Fibroblast of lung (primary cell): ENCODE data around the gene GSPT1. TPM values are rescaled to one million over a fixed set of nuclear protein-coding genes. Genes with fewer than 3 reads are reported as not detected.

ENCODE experiments used
- DNase-seq, 2 donors: peaks; one replicate each; pipeline versions ENCODE4 v3.0.0 to v3.0.0-alpha.2; 2010; ENCODE audit warnings: low read depth in 2 of 2
- H2AFZ ChIP-seq: 2 replicates; pipeline ENCODE4 v1.5.1; 2012; ENCODE audit warnings: low read length, control low read depth, inconsistent platforms
- H3K27ac ChIP-seq: 2 replicates; pipeline ENCODE4 v1.5.1; 2011; ENCODE audit warnings: low read length, control low read depth; ENCODE audit not compliant: insufficient read depth
- H3K27me3 ChIP-seq: 2 replicates; pipeline ENCODE4 v1.5.1; 2011; ENCODE audit warnings: mild to moderate bottlenecking, low read length; ENCODE audit not compliant: control insufficient read depth, insufficient read depth
- H3K36me3 ChIP-seq: 2 replicates; pipeline ENCODE4 v1.5.1; 2011; ENCODE audit warnings: low read length; ENCODE audit not compliant: control insufficient read depth, insufficient read depth
- H3K4me1 ChIP-seq: 2 replicates; pipeline ENCODE4 v1.5.1; 2011; ENCODE audit warnings: low read length; ENCODE audit not compliant: control insufficient read depth, insufficient read depth; ENCODE audit errors: extremely low read depth
- H3K4me2 ChIP-seq: 2 replicates; pipeline ENCODE4 v1.5.1; 2011; ENCODE audit warnings: low read length, control low read depth; ENCODE audit not compliant: insufficient read depth; ENCODE audit errors: extremely low read depth
- H3K4me3 ChIP-seq, 4 experiments: fragments of 200-600 bp in 1 of 4; sonication (generic) in 1 of 4; replicated peaks in 1 of 4; 2 replicates each; pipeline ENCODE4 v1.5.1; 2011 to 2016; ENCODE audit warnings: low read length in 4 of 4, low read depth in 3 of 4, mild to moderate bottlenecking in 3 of 4, control low read depth in 2 of 4, inconsistent platforms in 1 of 4, mixed read lengths in 1 of 4; ENCODE audit not compliant: insufficient read depth in 1 of 4; ENCODE audit errors: control extremely low read depth in 1 of 4
- H3K79me2 ChIP-seq: 2 replicates; pipeline ENCODE4 v1.5.1; 2012; ENCODE audit warnings: mild to moderate bottlenecking, low read length, inconsistent platforms; ENCODE audit not compliant: control insufficient read depth, insufficient read depth
- H3K9ac ChIP-seq: 2 replicates; pipeline ENCODE4 v1.5.1; 2011; ENCODE audit warnings: mild to moderate bottlenecking, low read length, control low read depth; ENCODE audit not compliant: insufficient read depth
- H3K9me3 ChIP-seq: 2 replicates; pipeline ENCODE4 v1.5.1; 2012; ENCODE audit warnings: low read depth, low read length; ENCODE audit not compliant: control insufficient read depth, insufficient read depth
- H4K20me1 ChIP-seq: 2 replicates; pipeline ENCODE4 v1.5.1; 2011; ENCODE audit warnings: low read length; ENCODE audit not compliant: control insufficient read depth, insufficient read depth; ENCODE audit errors: extremely low read depth
- EZH2 ChIP-seq: IDR thresholded peaks from 2 replicates; pipeline ENCODE4 v1.5.1; 2012; ENCODE audit warnings: low read length, control low read depth, mild to moderate bottlenecking; ENCODE audit errors: missing control alignments
- polyA plus RNA-seq, 2 donors: library from polyadenylated mRNA; depleted of rRNA in 1 of 2; stranded (reverse) in 1 of 2; unstranded in 1 of 2; fragments of >200 nt; gene quantifications; 2 replicates each; pipeline ENCODE4 v1.2.1, GENCODE V29; 2011 to 2012; ENCODE audit warnings: missing spikeins in 1 of 2
- total RNA-seq: library from RNA; depleted of rRNA; stranded (reverse); fragments of >200 nt; gene quantifications from 2 replicates; pipeline ENCODE4 v1.2.1, GENCODE V29; 2014
- TF ChIP-seq, protein P1 (sequence below), 2 donors: IDR thresholded peaks in 1 of 2; conservative IDR thresholded peaks in 1 of 2; 1 replicate in 1 of 2; 2 replicates in 1 of 2; pipeline ENCODE4 v1.5.1; 2011 to 2012; ENCODE audit warnings: low read length in 2 of 2, control low read depth in 1 of 2, inconsistent platforms in 1 of 2, low read depth in 1 of 2, mild to moderate bottlenecking in 1 of 2

The GSPT1 gene
- total and polyA plus RNA-seq, 2 donors (not counting 1 experiment from before 2014, with no cell fraction given), result 57.3 to 116 TPM

DNA sequence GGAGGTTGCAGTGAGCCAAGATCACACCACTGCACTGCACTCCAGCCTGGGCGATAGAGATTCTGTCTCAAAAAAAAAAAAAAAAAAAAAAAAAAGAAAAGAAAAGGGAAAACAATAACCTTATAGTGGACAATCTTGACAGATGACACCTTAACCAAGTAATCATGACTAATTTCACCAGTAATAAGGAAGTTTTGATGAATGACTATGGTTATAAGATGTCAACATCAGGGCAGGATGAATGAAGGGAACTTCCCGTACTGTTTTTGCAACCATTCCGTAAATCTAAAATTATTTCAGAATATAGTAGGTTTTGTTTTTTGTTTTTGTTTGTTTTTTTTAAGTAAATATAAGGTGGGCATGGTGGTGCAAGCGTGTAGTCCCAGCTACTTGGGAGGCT lies 23.0 kb downstream of the GSPT1 start:
- Histone ChIP-seq H3K36me3 (peaks cover 10% of the 10 kb centered on the region), H3K4me3 (no peak overlapping the region), H4K20me1 (no peaks in the 10 kb centered on the region), H3K27me3 (no peaks in the 10 kb centered on the region), H3K4me1 (peaks cover 3% of the 10 kb centered on the region), H3K4me2 (no peak overlapping the region), H3K27ac (no peak overlapping the region), H3K9me3 (no peaks in the 10 kb centered on the region), H3K79me2 (peaks cover 26% of the 10 kb centered on the region), H2AFZ (no peak overlapping the region), H3K9ac (no peak overlapping the region)
- no peak for TF ChIP-seq EZH2
- TF ChIP-seq, protein P1, sequence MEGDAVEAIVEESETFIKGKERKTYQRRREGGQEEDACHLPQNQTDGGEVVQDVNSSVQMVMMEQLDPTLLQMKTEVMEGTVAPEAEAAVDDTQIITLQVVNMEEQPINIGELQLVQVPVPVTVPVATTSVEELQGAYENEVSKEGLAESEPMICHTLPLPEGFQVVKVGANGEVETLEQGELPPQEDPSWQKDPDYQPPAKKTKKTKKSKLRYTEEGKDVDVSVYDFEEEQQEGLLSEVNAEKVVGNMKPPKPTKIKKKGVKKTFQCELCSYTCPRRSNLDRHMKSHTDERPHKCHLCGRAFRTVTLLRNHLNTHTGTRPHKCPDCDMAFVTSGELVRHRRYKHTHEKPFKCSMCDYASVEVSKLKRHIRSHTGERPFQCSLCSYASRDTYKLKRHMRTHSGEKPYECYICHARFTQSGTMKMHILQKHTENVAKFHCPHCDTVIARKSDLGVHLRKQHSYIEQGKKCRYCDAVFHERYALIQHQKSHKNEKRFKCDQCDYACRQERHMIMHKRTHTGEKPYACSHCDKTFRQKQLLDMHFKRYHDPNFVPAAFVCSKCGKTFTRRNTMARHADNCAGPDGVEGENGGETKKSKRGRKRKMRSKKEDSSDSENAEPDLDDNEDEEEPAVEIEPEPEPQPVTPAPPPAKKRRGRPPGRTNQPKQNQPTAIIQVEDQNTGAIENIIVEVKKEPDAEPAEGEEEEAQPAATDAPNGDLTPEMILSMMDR (conservative IDR thresholded peaks at IDR 0.05 in 1 of 2, IDR thresholded peaks at IDR 0.05 in 1 of 2; ENCODE audit: low read depth in 1 of 2, low read length in 2 of 2), result no peak
- no peak for DNase-seq

DNA sequence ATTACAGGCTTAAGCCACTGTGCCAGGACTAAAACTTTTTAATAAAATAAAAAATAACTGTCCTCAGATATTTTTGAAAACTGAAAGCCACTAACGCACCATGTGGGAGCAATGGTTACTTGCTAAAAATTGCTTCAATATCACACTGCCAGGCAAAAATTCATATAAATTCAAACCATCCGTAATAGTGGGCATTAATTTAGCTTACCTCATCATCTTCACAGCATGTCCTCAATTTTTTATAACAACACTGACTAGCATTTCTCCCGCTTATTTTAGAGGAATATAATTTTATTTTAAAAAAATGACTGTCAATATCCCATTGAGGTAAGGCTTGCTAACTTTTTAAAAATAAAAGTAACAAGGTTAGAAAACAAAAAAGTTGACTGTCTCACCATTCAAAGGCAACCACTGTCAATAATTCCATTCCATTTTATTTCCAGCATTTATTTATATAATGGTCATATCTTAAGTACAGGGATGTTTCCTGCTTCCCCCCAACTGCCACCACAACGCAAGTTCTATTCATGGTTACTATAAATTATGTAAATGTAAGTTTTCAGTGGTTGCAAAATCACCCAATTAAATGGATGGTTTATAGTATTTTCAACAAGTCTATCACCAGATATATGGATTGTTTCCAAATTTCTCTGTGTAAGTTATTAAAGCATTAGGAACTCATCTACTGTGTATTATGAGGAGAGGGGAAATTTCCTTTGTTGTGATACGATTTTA lies 25.4 kb downstream of the GSPT1 start:
- no peaks in the 10 kb centered on the region for H3K27me3 ChIP-seq
- no peak overlapping the region for H3K27ac ChIP-seq
- H3K4me1 ChIP-seq, result no peaks in the 10 kb centered on the region
- H2AFZ ChIP-seq, result no peak overlapping the region
- H4K20me1 ChIP-seq, result no peaks in the 10 kb centered on the region
- H3K36me3 ChIP-seq, result peaks cover 13% of the 10 kb centered on the region
- no peak overlapping the region for H3K4me3 ChIP-seq
- no peak overlapping the region for H3K9ac ChIP-seq
- no peaks in the 10 kb centered on the region for H3K9me3 ChIP-seq
- H3K79me2 ChIP-seq, result peaks cover 14% of the 10 kb centered on the region
- TF ChIP-seq EZH2, result no peak
- TF ChIP-seq, protein P1 (conservative IDR thresholded peaks at IDR 0.05 in 1 of 2, IDR thresholded peaks at IDR 0.05 in 1 of 2; ENCODE audit: low read depth in 1 of 2, low read length in 2 of 2), result no peak
- no peak for DNase-seq
- H3K4me2 ChIP-seq, result no peak overlapping the region

DNA sequence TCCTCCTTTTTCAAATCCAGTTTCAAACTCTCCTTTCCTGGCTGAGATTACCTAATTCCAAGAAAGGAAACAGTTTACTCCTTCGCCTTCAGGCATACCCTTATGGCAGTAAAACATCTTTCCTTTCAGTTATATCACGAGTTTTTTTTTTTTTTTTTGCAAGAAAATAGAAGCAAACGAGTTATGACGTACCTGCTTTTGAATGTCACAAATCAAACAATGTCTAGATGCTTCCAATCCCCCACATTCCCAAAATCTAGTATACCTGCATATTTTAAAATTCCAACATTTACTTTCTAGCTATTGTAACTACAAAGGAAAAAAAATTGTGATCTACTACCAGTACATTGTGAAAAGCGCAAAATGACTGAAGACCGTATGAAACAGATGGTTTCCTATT lies 28.9 kb downstream of the GSPT1 start:
- TF ChIP-seq, protein P1 (conservative IDR thresholded peaks at IDR 0.05 in 1 of 2, IDR thresholded peaks at IDR 0.05 in 1 of 2; ENCODE audit: low read depth in 1 of 2, low read length in 2 of 2), result no peak
- no peak for TF ChIP-seq EZH2
- H3K9ac ChIP-seq, result no peak overlapping the region
- no peak overlapping the region for H3K27ac ChIP-seq
- no peak overlapping the region for H3K4me2 ChIP-seq
- no peaks in the 10 kb centered on the region for H4K20me1 ChIP-seq
- no peaks in the 10 kb centered on the region for H3K9me3 ChIP-seq
- no peak overlapping the region for H2AFZ ChIP-seq
- H3K4me3 ChIP-seq, result no peak overlapping the region
- H3K27me3 ChIP-seq, result no peaks in the 10 kb centered on the region
- H3K79me2 ChIP-seq, result no peaks in the 10 kb centered on the region
- no peaks in the 10 kb centered on the region for H3K4me1 ChIP-seq
- H3K36me3 ChIP-seq, result peaks cover 11% of the 10 kb centered on the region
- no peak for DNase-seq
